Panc1 (cell line): ENCODE measurements around the gene BLM. TPM values are rescaled to one million over a fixed set of nuclear protein-coding genes. Genes with fewer than 3 reads are reported as not detected.

ENCODE experiments used
- ATAC-seq: fragments of 200-7000 bp; cut with Tn5 transposase; 2 replicates; pipeline ENCODE4 v1.9.1; 2020; ENCODE audit warnings: mild to moderate bottlenecking, moderate library complexity
- BruUV-seq: library from RNA; stranded (reverse); fragments of 400-500 nt; replicated peaks from 2 replicates; lab custom pipeline; 2021; lab: Mats Ljungman, UMichigan
- CTCF ChIA-PET: fragments of 300-600 bp; sonication (Branson Sonifier 250); formaldehyde crosslinking; loops from one replicate; lab custom pipeline; 2022; ENCODE audit warnings: antibody characterized with exemption; lab: Charles Lee
- POLR2A ChIA-PET: fragments of 300-600 bp; sonication (Branson Sonifier 250); formaldehyde crosslinking; loops from one replicate; lab custom pipeline; 2022; ENCODE audit warnings: antibody characterized with exemption; lab: Charles Lee
- DNase-seq: peaks from one replicate; pipeline ENCODE4 v3.0.0-alpha.2; 2010; ENCODE audit warnings: low read depth, low spot score
- H3K27ac ChIP-seq: 2 replicates; pipeline ENCODE4 v1.5.1; 2011; ENCODE audit warnings: mild to moderate bottlenecking, low read length, inconsistent platforms
- H3K27me3 ChIP-seq: fragments of 200-500 bp; sonication (Bioruptor generic); 2 replicates; pipeline ENCODE4 v1.6.0; 2014; ENCODE audit warnings: low read length, inconsistent platforms; ENCODE audit not compliant: control insufficient read depth, insufficient read depth
- H3K36me3 ChIP-seq: fragments of 200-500 bp; sonication (Bioruptor generic); 2 replicates; pipeline ENCODE4 v1.5.1; 2014; ENCODE audit warnings: inconsistent platforms, mild to moderate bottlenecking, low read length, moderate library complexity; ENCODE audit not compliant: control insufficient read depth, insufficient read depth
- H3K4me1 ChIP-seq: 2 replicates; pipeline ENCODE4 v1.5.1; 2011; ENCODE audit warnings: inconsistent platforms, mild to moderate bottlenecking, low read length, moderate library complexity; ENCODE audit not compliant: control insufficient read depth, insufficient read depth
- H3K4me3 ChIP-seq, 2 experiments: 2 replicates each; pipeline ENCODE4 v1.5.1; 2011 to 2012; ENCODE audit warnings: low read depth in 2 of 2, low read length in 2 of 2, mild to moderate bottlenecking in 2 of 2, inconsistent platforms in 1 of 2, moderate library complexity in 1 of 2
- H3K9me3 ChIP-seq: fragments of 200-500 bp; sonication (Bioruptor generic); 2 replicates; pipeline ENCODE4 v1.5.1; 2014; ENCODE audit warnings: low read depth, mild to moderate bottlenecking, inconsistent platforms, low read length, moderate library complexity; ENCODE audit not compliant: control insufficient read depth, insufficient read depth
- CTCF ChIP-seq: fragments of 450-650 bp; IDR thresholded peaks from 2 replicates; pipeline ENCODE4 v1.5.1; 2017; ENCODE audit warnings: mild to moderate bottlenecking
- POLR2AphosphoS5 ChIP-seq: IDR thresholded peaks from 2 replicates; pipeline ENCODE4 v1.6.1; 2012; ENCODE audit warnings: mild to moderate bottlenecking, low read depth, low read length, moderate library complexity
- REST ChIP-seq, 2 experiments: IDR thresholded peaks; 2 replicates each; pipeline ENCODE4 v1.6.1; 2011 to 2012; ENCODE audit warnings: low read depth in 2 of 2, control low read depth in 1 of 2, low read length in 1 of 2, mild to moderate bottlenecking in 1 of 2, moderate library complexity in 1 of 2; ENCODE audit not compliant: insufficient read depth in 1 of 2
- SIN3A ChIP-seq: IDR thresholded peaks from 2 replicates; pipeline ENCODE4 v1.6.1; 2012; ENCODE audit warnings: low read depth, mild to moderate bottlenecking, low read length, moderate library complexity, borderline replicate concordance; ENCODE audit not compliant: insufficient read depth
- TCF7L2 ChIP-seq: IDR thresholded peaks from 2 replicates; pipeline ENCODE4 v1.6.1; 2011; ENCODE audit warnings: mild to moderate bottlenecking, low read depth, low read length, inconsistent platforms
- in situ Hi-C: cut with HindIII; loops from 2 replicates; pipeline ENCODE4 v1.10.0; 2016; ENCODE audit warnings: low sequenced_read_pairs, low pct_unique_long_range_greater_than_20kb
- intact Hi-C: fragments of 100-400 bp; cut with micrococcal nuclease; formaldehyde crosslinking; loops from one replicate; pipeline ENCODE4 v1.10.0; 2022; ENCODE audit not compliant: unreplicated experiment
- total RNA-seq: library from RNA; stranded (reverse); gene quantifications from one replicate; pipeline ENCODE4 v1.2.1, GENCODE V29; 2021; ENCODE audit not compliant: unreplicated experiment

The BLM gene
- total RNA-seq, 1 experiment from 2014 or later: 23.9 TPM

- no peak for DNase-seq
- no peaks in the 10 kb centered on the region for H3K4me1 ChIP-seq
- no peaks in the 10 kb centered on the region; the same call in 1 of the 2 replicates for H3K36me3 ChIP-seq
- in situ Hi-C loops (no loop called here), intact Hi-C loops (no loop called here)
- ATAC-seq: no peak
- POLR2A ChIA-PET: interaction anchor here (0.5 kb wide), 1 partner anchor 40 kb away, joined by 19 read pairs; no protein-coding TSS in a partner anchor
- H3K27me3 ChIP-seq: no peaks in the 10 kb centered on the region
- H3K9me3 ChIP-seq: no peaks in the 10 kb centered on the region
- no peak overlapping the region for H3K27ac ChIP-seq
- H3K4me3 ChIP-seq: no peak overlapping the region
- BruUV-seq: no TSS peak
- TF ChIP-seq CTCF (no peak), POLR2AphosphoS5 (no peak), REST (IDR thresholded peaks at IDR 0.05; ENCODE audit: insufficient read depth in 1 of 2, low read depth in 2 of 2, low read length in 1 of 2) (no peak), SIN3A (no peak), TCF7L2 (no peak)
- CTCF ChIA-PET: no interaction called here
Measured at GRCh38 chr15:90813796-90814190, 96.6 kb downstream of the BLM start.

GRCh38 chr15:90814191-90814821, 97.2 kb downstream of the BLM start:
- in situ Hi-C loops: no loop called here
- intact Hi-C loops: no loop called here
- no TSS peak for BruUV-seq
- Histone ChIP-seq H3K36me3 (no peaks in the 10 kb centered on the region; the same call in 1 of the 2 replicates), H3K27ac (no peak overlapping the region), H3K9me3 (no peaks in the 10 kb centered on the region), H3K27me3 (no peaks in the 10 kb centered on the region), H3K4me3 (no peak overlapping the region), H3K4me1 (no peaks in the 10 kb centered on the region)
- 0 out of 2 replicates have a peak, but pooled peaks have one; percentile 11 for ATAC-seq
- ChIA-PET CTCF (no interaction called here), POLR2A (interaction anchor here (0.5 kb wide), 1 partner anchor 40 kb away, joined by 19 read pairs; no protein-coding TSS in a partner anchor)
- TF ChIP-seq TCF7L2: no peak
- no peak for TF ChIP-seq REST (IDR thresholded peaks at IDR 0.05; ENCODE audit: insufficient read depth in 1 of 2, low read depth in 2 of 2, low read length in 1 of 2)
- TF ChIP-seq POLR2AphosphoS5: no peak
- DNase-seq: no peak
